K562 (cell line): ENCODE results near the gene SH3BP5L. TPM values are rescaled to one million over a fixed set of nuclear protein-coding genes. Genes with fewer than 3 reads are reported as not detected.

ENCODE experiments used
- ATAC-seq: fragments of 200-7000 bp; cut with Tn5 transposase; 3 replicates; pipeline ENCODE4 v1.9.1; 2020; ENCODE audit warnings: moderate library complexity
- BruUV-seq: library from RNA; stranded (reverse); fragments of 400-500 nt; replicated peaks from 2 replicates; lab custom pipeline; 2021; lab: Mats Ljungman, UMichigan
- CTCF ChIA-PET: fragments of 300-600 bp; formaldehyde crosslinking; extraction: SDS; loops from one replicate; lab custom pipeline; 2021; ENCODE audit warnings: low intra/inter-chr PET ratio; lab: Yijun Ruan, JAX
- POLR2A ChIA-PET: fragments of 300-600, 350-650 bp; sonication (Branson Sonifier 250); formaldehyde crosslinking; extraction: SDS; loops from one replicate; lab custom pipeline; 2021; ENCODE audit warnings: antibody characterized with exemption, inconsistent platforms; lab: Yijun Ruan, JAX
- DNase-seq, 4 experiments: peaks; one replicate each; pipeline versions ENCODE4 v3.0.0 to v3.0.0-alpha.2; 2011 to 2018; ENCODE audit warnings: low spot score in 3 of 4, mixed read lengths in 3 of 4; ENCODE audit errors: extremely low read depth in 1 of 4
- FAIRE-seq: peaks from 2 replicates; lab custom pipeline; 2011; peaks lifted over from hg19 to GRCh38; lab: Jason Lieb, UNC
- H2AFZ ChIP-seq: 2 replicates; pipeline ENCODE4 v1.6.0; 2011; ENCODE audit warnings: low read depth, low read length, control low read depth, inconsistent platforms
- H3K27ac ChIP-seq: fragments of 200-600 bp; 3 replicates; pipeline ENCODE4 v1.8.0; 2011; ENCODE audit warnings: low read depth, mild to moderate bottlenecking, control low read depth, inconsistent platforms, low read length, moderate library complexity, mixed read lengths; ENCODE audit errors: extremely low read depth
- H3K27me3 ChIP-seq, 2 experiments: fragments of 300-600 bp in 1 of 2; 2 replicates in 1 of 2; 3 replicates in 1 of 2; pipeline versions ENCODE4 v1.6.0 to v1.8.0; 2011; ENCODE audit warnings: inconsistent platforms in 2 of 2, low read length in 2 of 2, mild to moderate bottlenecking in 1 of 2, mixed read lengths in 1 of 2, moderate library complexity in 1 of 2; ENCODE audit not compliant: control insufficient read depth in 2 of 2, insufficient read depth in 2 of 2
- H3K36me3 ChIP-seq: fragments of 300-600 bp; 3 replicates; pipeline ENCODE4 v1.8.0; 2011; ENCODE audit warnings: mild to moderate bottlenecking, low read length, inconsistent platforms; ENCODE audit not compliant: control insufficient read depth, insufficient read depth
- H3K4me1 ChIP-seq, 2 experiments: fragments of 200-600 bp in 1 of 2; replicated peaks in 1 of 2; 2 replicates in 1 of 2; 3 replicates in 1 of 2; pipeline versions ENCODE4 v1.5.1 to v1.8.0; 2011; ENCODE audit warnings: inconsistent platforms in 2 of 2, low read length in 2 of 2, mild to moderate bottlenecking in 1 of 2, mixed read lengths in 1 of 2, moderate library complexity in 1 of 2; ENCODE audit not compliant: control insufficient read depth in 2 of 2, insufficient read depth in 2 of 2
- H3K4me2 ChIP-seq: 2 replicates; pipeline ENCODE4 v1.6.1; 2011; ENCODE audit warnings: low read length, control low read depth, inconsistent platforms, mixed read lengths; ENCODE audit not compliant: insufficient read depth
- H3K4me3 ChIP-seq: fragments of 200-600 bp; sonication (generic), shearing (Covaris generic); 2 replicates; pipeline ENCODE4 v1.5.1; 2016; ENCODE audit warnings: control low read depth, inconsistent platforms
- H3K79me2 ChIP-seq: fragments of 200-600 bp; 3 replicates; pipeline ENCODE4 v1.8.0; 2011; ENCODE audit warnings: low read length, inconsistent platforms; ENCODE audit not compliant: control insufficient read depth, insufficient read depth
- H3K9ac ChIP-seq, 2 experiments: 2 replicates each; pipeline versions ENCODE4 v1.6.0 to v1.6.1; 2011; ENCODE audit warnings: low read depth in 2 of 2, low read length in 2 of 2, control low read depth in 1 of 2, inconsistent platforms in 1 of 2, mild to moderate bottlenecking in 1 of 2, mixed read lengths in 1 of 2; ENCODE audit not compliant: insufficient read depth in 1 of 2
- H3K9me1 ChIP-seq: one replicate; pipeline ENCODE4 v1.6.0; 2011; ENCODE audit warnings: inconsistent platforms, mild to moderate bottlenecking, low read length, moderate library complexity; ENCODE audit not compliant: control insufficient read depth, insufficient read depth
- H3K9me3 ChIP-seq: replicated peaks from 2 replicates; pipeline ENCODE4 v1.5.1; 2011; ENCODE audit warnings: low read depth, low read length, inconsistent platforms; ENCODE audit not compliant: control insufficient read depth, insufficient read depth
- H4K20me1 ChIP-seq: replicated peaks from 2 replicates; pipeline ENCODE4 v1.6.1; 2011; ENCODE audit warnings: low read length, inconsistent platforms, mixed read lengths; ENCODE audit not compliant: control insufficient read depth, insufficient read depth
- AFF4 ChIP-seq: sonication (generic); formaldehyde crosslinking; IDR thresholded peaks from 2 replicates; pipeline ENCODE4 v1.8.0; 2023; ENCODE audit warnings: mild to moderate bottlenecking, missing genetic modification reagents
- BHLHE40 ChIP-seq: IDR thresholded peaks from 2 replicates; pipeline ENCODE4 v1.6.1; 2011; ENCODE audit warnings: low read length, improper control_type of control experiment
- CBX2 ChIP-seq: fragments of 200-600 bp; sonication (generic); IDR thresholded peaks from one replicate; pipeline ENCODE4 v1.6.1; 2012; ENCODE audit warnings: mild to moderate bottlenecking, low read length, inconsistent platforms; ENCODE audit not compliant: insufficient read depth, poor library complexity, severe bottlenecking
- CHCHD3 ChIP-seq: fragments of 250-450 bp; sonication (Bioruptor Pico); IDR thresholded peaks from 2 replicates; pipeline ENCODE4 v2.1.2; 2022; ENCODE audit warnings: mild to moderate bottlenecking
- MTA2 ChIP-seq: fragments of 450-650 bp; IDR thresholded peaks from 2 replicates; pipeline ENCODE4 v1.6.1; 2016; ENCODE audit warnings: low read depth
- NFATC3 ChIP-seq: fragments of 450-650 bp; IDR thresholded peaks from 2 replicates; pipeline ENCODE4 v1.6.1; 2017; ENCODE audit warnings: mild to moderate bottlenecking
- RBBP5 ChIP-seq: fragments of 200-600 bp; sonication (generic); IDR thresholded peaks from 2 replicates; pipeline ENCODE4 v1.6.1; 2012; ENCODE audit warnings: borderline replicate concordance, mild to moderate bottlenecking, low read length, control low read depth, inconsistent platforms; ENCODE audit not compliant: insufficient read depth, poor library complexity, severe bottlenecking
- SP1 ChIP-seq: sonication (generic); formaldehyde crosslinking; IDR thresholded peaks from 2 replicates; pipeline ENCODE4 v1.8.1; 2022; ENCODE audit warnings: mild to moderate bottlenecking, missing genetic modification reagents
- TRIM24 ChIP-seq, 2 experiments: fragments of 450-650 bp; IDR thresholded peaks; 2 replicates each; pipeline ENCODE4 v1.6.1; 2016
- ZKSCAN3 ChIP-seq: fragments of 250-450 bp; sonication (Bioruptor Pico); IDR thresholded peaks from 2 replicates; pipeline ENCODE4 v1.4.0; 2020
- ZNF395 ChIP-seq: fragments of 200-800 bp; sonication (Bioruptor generic); IDR thresholded peaks from 2 replicates; pipeline ENCODE4 v1.6.1; 2017; ENCODE audit warnings: missing genetic modification characterization, missing compliant biosample characterization
- ZNF561 ChIP-seq: fragments of 450-650 bp; formaldehyde crosslinking; conservative IDR thresholded peaks from 2 replicates; pipeline ENCODE4 v1.4.0; 2020; ENCODE audit warnings: mild to moderate bottlenecking, moderate library complexity
- WGBS: fragments of 100-300 bp; shearing (Covaris generic); methylation state at CpG from one replicate; pipeline ENCODE4 v1.1.6; 2016; ENCODE audit warnings: low coverage, mixed read lengths; ENCODE audit not compliant: insufficient coverage; ENCODE audit errors: missing lambda C conversion rate; 5-methylcytosine and 5-hydroxymethylcytosine counted together
- in situ Hi-C: fragments of 300-500 bp; cut with MboI; formaldehyde crosslinking; loops from 4 replicates; pipeline ENCODE4 v1.15.0; 2018; ENCODE audit warnings: inconsistent platforms, mixed read lengths
- intact Hi-C: fragments of 100-400 bp; cut with micrococcal nuclease; formaldehyde crosslinking; loops from 2 replicates; pipeline ENCODE4 v1.14.2; 2022
- polyA plus RNA-seq, 8 experiments: library from polyadenylated mRNA; depleted of rRNA in 4 of 8; stranded (reverse) in 5 of 8; unstranded in 3 of 8; fragments of >200 nt; fragmentation: Nextera tagmentation in 2 of 8; fragmentation: Illumina TruSeq in 1 of 8; extraction: Ambion mirVana in 2 of 8; extraction: Trizol in 1 of 8; gene quantifications; 2 replicates each; pipeline versions ENCODE4 v1.2.1 to v1.2.3, GENCODE V29; 2011 to 2014; ENCODE audit warnings: inconsistent platforms in 1 of 8, missing spikeins in 1 of 8
- total RNA-seq, 7 experiments: library from RNA; depleted of rRNA in 6 of 7; stranded (reverse); fragments of >200 nt in 6 of 7; fragmentation: Illumina TruSeq in 2 of 7; extraction: Trizol in 2 of 7; gene quantifications; 2 replicates each; pipeline versions ENCODE4 v1.2.1 to v1.2.3, GENCODE V29; 2011 to 2021; ENCODE audit warnings: low replicate concordance in 1 of 7

SH3BP5L gene
- total and polyA plus RNA-seq, 9 of the 15 experiments (the other 6 are each of a cell fraction or from before 2014, with no cell fraction given) = 1.9 to 26.5 (median 15.8) TPM

GRCh38 chr1:248802454-248802853, 23.3 kb downstream of the SH3BP5L start:
- no peak for FAIRE-seq
- CTCF ChIA-PET = no interaction called here
- TF ChIP-seq CBX2 (no peak), BHLHE40 (no peak)

GRCh38 chr1:248800459-248800858, 25.3 kb downstream of the SH3BP5L start:
- Histone ChIP-seq H3K36me3 (no peaks in the 10 kb centered on the region), H3K27ac (no peak overlapping the region), H3K27me3 (peaks cover 10 to 20% of the 10 kb centered on the region in 2 experiments; a peak in 4 of 5 replicates), H3K9me3 (no peaks in the 10 kb centered on the region; the same call in 1 of the 2 replicates), H3K4me3 (no peak overlapping the region), H3K4me1 (peaks cover 3 to 8% of the 10 kb centered on the region in 2 experiments; a peak in 2 of 5 replicates), H3K9me1 (no peaks in the 10 kb centered on the region), H3K79me2 (no peaks in the 10 kb centered on the region), H3K4me2 (no peak overlapping the region), H4K20me1 (no peaks in the 10 kb centered on the region), H3K9ac (no peak overlapping the region), H2AFZ (no peak overlapping the region)
- POLR2A ChIA-PET = no interaction called here
- FAIRE-seq = no peak
- intact Hi-C loops = no loop called here
- CTCF ChIA-PET = no interaction called here
- no peak for ATAC-seq
- in situ Hi-C loops = no loop called here
- no TSS peak for BruUV-seq
- 7% methylated on average over 3 of the region's 3 CpGs for WGBS
- no peak for DNase-seq
- no peak for TF ChIP-seq ZKSCAN3 (CRISPR knock-in tag)
- TF ChIP-seq SP1 (CRISPR knock-in tag) = no peak
- TF ChIP-seq NFATC3 = no peak
- no peak for TF ChIP-seq RBBP5
- no peak for TF ChIP-seq CHCHD3 (CRISPR knock-in tag)
- TF ChIP-seq ZNF395 (CRISPR knock-in tag) = no peak
- TF ChIP-seq TRIM24 (IDR thresholded peaks at IDR 0.05) = no peak
- TF ChIP-seq ZNF561 (CRISPR knock-in tag) = no peak
- no peak for TF ChIP-seq MTA2
- no peak for TF ChIP-seq AFF4

More at GRCh38 chr1:248802454-248802853, 23.3 kb downstream of the SH3BP5L start:
- in situ Hi-C loops (no loop called here), intact Hi-C loops (no loop called here)
- Histone ChIP-seq H3K27me3 (peaks cover 10 to 20% of the 10 kb centered on the region in 2 experiments; a peak in 4 of 5 replicates), H3K4me1 (peaks cover 10 to 11% of the 10 kb centered on the region in 2 experiments; a peak in 2 of 5 replicates), H3K4me2 (no peak overlapping the region), H3K9ac (no peak overlapping the region), H2AFZ (no peak overlapping the region), H3K9me3 (no peaks in the 10 kb centered on the region; the same call in 1 of the 2 replicates), H3K9me1 (no peaks in the 10 kb centered on the region), H4K20me1 (no peaks in the 10 kb centered on the region; the same call in 1 of the 2 replicates), H3K36me3 (no peaks in the 10 kb centered on the region), H3K27ac (no peak overlapping the region), H3K4me3 (no peak overlapping the region), H3K79me2 (no peaks in the 10 kb centered on the region)
- DNase-seq (no peak), ATAC-seq (no peak)
- POLR2A ChIA-PET = interaction anchor here (0.6 kb wide), 1 partner anchor 18 kb away, joined by 4 read pairs; no protein-coding TSS in a partner anchor
- WGBS = 3% methylated on average over 6 of the region's 6 CpGs
- no TSS peak for BruUV-seq
